GM13976 (cell line): ENCODE results near the gene HMGN4.

Experiments
- DNase-seq: peaks from one replicate; pipeline ENCODE4 v3.0.0; 2012; ENCODE audit warnings: low spot score
- in situ Hi-C: fragments of 300-500 bp; cut with MboI; formaldehyde crosslinking; loops from one replicate; pipeline ENCODE4 v1.12.0; 2022; ENCODE audit warnings: low sequenced_read_pairs, mixed read lengths, inconsistent platforms; ENCODE audit not compliant: unreplicated experiment
- TF ChIP-seq, protein P1 (sequence below): IDR thresholded peaks from 2 replicates; pipeline ENCODE4 v1.5.1; 2012; ENCODE audit warnings: borderline replicate concordance, mild to moderate bottlenecking; ENCODE audit not compliant: insufficient read depth; ENCODE audit errors: extremely low read depth, missing control alignments, control extremely low read depth

HMGN4 gene

DNA sequence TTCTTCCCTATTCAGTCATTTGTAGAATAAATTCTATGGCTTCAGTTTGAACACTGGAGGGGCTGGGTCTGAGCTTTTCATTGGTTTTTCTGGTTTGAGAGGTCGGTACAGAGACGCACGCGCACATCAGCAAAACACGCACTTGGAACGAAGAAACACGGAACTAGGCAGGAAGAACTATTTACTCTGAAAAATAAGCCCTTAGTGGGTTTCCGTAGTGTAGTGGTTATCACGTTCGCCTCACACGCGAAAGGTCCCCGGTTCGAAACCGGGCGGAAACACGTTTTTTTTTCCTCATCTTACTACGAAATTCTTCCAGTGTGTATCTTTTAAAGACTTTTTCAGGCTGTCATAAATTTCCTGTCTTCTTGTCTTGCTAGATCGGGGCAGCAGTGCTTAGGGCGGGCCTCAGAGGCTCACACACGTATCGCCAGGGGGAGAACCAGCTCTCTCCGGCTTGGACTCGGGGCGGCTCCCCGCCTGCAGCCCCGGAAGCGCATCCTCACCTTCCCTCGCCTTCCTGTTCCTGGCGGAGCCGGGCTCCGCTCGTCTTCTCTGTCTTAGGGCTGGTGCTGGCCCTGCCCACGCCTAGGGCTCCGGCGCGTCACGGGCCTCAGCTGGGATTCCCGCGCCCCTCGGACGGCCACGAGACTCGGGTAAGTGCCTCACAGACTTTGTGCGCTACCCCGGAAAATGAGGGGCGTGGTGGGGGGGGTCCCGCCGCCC lies at the start of gene HMGN4:
TSS of gene HMGN4 (plus strand) at position 521 of the 726 bp plus-strand sequence. CDS start 6,841 bp downstream, outside the sequence.
- DNase-seq, result peak; percentile 85
- TF ChIP-seq, protein P1, sequence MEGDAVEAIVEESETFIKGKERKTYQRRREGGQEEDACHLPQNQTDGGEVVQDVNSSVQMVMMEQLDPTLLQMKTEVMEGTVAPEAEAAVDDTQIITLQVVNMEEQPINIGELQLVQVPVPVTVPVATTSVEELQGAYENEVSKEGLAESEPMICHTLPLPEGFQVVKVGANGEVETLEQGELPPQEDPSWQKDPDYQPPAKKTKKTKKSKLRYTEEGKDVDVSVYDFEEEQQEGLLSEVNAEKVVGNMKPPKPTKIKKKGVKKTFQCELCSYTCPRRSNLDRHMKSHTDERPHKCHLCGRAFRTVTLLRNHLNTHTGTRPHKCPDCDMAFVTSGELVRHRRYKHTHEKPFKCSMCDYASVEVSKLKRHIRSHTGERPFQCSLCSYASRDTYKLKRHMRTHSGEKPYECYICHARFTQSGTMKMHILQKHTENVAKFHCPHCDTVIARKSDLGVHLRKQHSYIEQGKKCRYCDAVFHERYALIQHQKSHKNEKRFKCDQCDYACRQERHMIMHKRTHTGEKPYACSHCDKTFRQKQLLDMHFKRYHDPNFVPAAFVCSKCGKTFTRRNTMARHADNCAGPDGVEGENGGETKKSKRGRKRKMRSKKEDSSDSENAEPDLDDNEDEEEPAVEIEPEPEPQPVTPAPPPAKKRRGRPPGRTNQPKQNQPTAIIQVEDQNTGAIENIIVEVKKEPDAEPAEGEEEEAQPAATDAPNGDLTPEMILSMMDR, result no peak
- in situ Hi-C loops, result no loop called here

DNA sequence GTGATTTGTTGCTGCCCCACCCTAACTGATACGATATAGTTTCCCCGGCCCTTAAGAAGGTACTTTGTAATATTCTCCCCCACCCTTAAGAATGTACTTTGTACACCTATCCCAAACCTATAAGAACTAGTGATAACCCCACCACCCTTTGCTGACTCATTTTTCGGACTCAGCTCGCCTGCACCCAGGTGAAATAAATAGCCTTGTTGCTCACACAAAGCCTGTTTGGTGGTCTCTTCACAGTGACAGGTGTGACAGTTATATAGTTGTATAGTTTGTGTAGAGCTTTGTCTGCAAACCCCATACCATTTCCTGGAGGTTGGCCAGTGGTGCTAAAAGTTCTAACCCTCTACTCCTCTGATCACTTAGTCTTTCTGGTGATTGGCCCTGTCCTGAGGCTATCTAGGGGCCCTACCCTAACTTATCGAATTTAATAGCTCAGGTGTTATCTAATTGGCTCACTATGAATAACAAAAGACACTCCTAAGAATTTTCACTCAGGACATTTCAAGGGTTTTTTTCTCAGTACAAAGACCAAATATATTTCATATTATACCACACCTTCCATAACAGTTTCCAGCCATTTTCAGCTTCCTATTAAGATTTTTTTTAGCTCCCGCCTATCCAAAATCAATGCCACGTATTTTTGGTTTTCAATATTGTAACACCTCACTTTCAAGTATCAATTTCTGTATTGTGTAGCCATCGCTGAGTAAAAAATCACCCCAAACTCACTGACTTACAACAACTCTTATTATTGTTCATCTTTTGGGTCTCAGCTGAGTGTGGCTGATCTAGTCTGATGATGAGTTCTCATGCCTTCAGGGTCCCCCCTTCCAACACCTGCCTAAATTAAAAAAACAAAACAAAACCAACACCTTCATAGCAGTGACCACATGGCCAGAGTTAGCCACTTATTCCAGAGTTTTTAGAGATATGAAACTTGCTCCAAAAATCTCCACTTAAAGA lies 47.9 kb upstream of the HMGN4 start:
- DNase-seq, result no peak
- TF ChIP-seq, protein P1, result no peak
- in situ Hi-C loops, result no loop called here

DNA sequence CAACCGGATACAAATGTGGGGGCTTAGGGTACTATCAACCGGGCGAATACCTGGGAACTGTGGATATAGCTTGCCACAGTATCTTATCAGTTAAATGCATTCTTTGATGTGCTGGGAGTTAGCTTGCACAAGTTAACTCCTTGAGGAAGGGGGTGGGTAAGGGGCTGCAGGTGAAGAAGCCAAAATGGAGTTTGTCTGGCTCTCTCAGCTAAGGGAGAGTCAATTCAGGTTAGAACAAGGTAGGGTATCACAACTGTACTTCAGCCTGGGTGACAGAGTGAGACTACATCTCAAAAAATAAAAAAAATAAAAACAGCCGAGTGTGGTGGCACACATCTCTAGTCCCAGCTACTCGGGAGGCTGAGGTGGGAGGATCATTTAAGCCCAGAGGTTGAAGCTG lies 46.6 kb upstream of the HMGN4 start:
- DNase-seq, result no peak
- in situ Hi-C loops, result no loop called here
- TF ChIP-seq, protein P1, result no peak

DNA sequence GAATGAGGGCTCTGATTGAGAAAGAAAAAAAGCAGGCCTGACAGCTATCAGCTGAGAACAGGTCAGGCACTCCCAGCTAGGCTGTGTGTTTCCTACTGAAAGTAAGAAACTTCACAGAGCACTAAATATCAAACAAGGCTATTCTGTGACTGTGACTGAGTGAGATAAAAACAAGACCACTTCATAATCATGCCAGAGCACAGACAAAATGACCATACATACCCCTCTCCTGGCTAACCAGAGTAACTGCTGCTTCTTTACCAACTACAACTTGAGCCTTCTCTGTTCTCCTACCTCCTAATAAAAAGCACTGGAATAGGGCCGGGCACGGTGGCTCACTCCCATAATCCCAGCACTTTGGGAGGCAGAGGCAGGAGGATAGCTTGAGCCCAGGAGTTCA lies 44.9 kb upstream of the HMGN4 start:
- in situ Hi-C loops, result no loop called here
- TF ChIP-seq, protein P1, result no peak
- no peak for DNase-seq

DNA sequence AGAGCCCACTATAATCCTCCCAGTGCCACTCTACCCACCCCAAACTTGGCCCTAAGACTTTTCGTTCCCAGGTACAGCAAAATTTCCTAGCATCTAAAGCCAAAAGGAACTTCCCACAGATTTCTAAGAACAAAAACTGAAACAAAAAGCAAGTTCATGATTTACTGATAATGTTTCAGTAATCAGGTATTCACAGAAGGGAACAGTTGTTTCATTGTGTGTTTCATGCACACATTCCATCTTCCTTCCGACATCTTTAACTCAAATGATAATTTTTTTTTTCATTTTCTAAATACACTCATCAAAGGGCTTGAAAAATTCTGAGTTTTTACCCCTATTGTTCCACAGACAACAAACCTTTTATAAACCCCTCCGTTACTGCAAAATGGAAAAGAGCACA lies 44.0 kb upstream of the HMGN4 start:
- TF ChIP-seq, protein P1, result no peak
- no peak for DNase-seq
- in situ Hi-C loops, result no loop called here

DNA sequence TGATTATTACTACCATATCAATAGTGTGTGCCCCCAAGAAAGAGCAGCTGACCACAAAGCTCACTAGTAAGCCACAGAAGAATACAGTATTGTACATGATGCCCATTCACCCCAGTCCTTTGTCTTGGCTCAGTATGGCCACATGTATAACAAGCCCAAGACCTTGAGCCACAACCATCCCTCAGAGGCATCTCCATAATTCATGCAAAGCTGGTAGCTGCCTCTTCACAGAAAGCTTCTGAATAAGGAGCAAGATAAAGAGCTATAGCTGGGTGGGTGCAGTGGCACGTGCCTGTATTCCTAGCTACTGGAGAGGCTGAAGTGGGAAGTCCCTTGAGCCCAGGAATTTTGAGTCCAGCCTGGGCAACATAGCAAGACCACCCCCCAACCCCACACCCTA lies 42.9 kb upstream of the HMGN4 start:
- no peak for DNase-seq
- TF ChIP-seq, protein P1, result no peak
- in situ Hi-C loops, result no loop called here
